GM18861 (cell line): ENCODE measurements around the gene ATP1A2.

Source experiments
- ATAC-seq: cut with Tn5 transposase; IDR thresholded peaks from one replicate; pipeline ENCODE4 v1.9.1; 2021; ENCODE audit not compliant: unreplicated experiment

ATP1A2 gene

GRCh38 chr1:160168609-160169369 lies 53.2 kb downstream of the ATP1A2 start:
- no peak for ATAC-seq

DNA sequence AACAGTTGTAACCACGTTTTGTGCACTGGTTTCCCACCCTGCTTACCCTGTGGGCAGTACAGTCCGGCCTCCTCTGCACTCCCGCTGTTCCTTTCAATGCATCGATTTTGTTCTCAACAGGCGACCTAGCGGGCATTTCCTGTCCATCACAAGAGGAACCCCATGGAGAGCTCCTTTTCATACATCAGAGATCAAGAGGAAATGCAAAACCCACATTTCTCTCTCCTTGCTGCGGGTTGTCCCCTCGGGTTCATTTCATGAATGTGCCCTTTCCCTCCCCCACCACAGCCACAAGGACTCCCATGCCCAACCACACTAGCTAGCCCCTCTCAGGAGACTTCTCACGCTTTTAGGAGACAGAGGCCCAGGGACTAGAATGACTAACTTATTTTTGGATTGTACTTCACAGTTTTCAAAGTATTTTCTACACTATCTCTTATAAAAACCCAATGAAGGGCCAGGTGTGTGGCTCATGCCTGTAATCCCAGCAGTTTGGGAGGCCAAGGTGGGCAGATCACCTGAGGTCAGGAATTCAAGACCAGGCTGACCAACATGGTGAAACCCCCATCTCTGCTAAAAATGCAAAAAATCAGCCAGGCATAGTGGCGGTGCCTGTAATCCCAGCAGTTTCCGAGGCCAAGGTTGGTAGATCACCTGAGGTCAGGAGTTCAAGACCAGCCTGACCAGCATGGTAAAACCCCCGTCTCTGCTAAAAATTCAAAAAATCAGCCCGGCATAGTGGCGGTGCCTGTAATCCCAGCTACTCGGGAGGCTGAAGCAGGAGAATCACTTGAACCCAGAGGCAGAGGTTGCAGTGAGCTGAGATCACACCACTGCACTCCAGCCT lies 54.2 kb downstream of the ATP1A2 start:
- peak; percentile 53 for ATAC-seq

DNA sequence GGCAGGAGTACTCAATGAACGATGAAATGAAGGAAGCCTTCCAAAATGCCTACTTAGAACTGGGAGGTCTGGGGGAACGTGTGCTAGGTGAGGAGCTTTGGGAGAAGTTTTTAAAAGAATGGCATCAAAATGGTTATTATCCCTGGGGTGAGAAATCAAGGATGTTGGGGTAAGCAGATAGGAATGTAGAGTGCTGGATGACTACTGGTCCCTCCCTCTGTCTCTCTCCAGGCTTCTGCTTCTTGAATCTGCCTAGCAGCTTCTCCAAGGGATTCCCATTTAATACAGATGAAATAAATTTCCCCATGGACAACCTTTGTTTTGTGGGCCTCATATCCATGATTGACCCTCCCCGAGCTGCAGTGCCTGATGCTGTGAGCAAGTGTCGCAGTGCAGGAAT lies 55.8 kb downstream of the ATP1A2 start:
- no peak for ATAC-seq

- ATAC-seq, result no peak
These were observed 56.4 kb downstream of the ATP1A2 start for GRCh38 chr1:160171980-160172379.

DNA sequence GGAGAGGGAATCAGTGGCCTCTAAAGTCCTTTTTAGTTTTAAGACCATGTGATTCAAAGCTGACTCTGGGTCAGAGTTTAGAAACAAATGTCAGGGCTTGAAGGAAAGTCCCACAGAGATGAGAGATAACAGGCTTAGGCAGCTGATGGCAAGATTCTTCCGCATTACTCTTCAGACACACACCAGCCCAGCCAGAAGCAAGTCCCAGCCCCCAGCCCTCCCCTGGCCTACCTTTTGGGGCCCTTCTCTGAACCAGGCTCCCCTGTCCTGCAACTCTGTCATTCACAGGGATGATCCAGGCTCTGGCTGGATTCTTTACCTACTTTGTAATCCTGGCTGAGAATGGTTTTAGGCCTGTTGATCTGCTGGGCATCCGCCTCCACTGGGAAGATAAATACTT lies 61.7 kb downstream of the ATP1A2 start:
- ATAC-seq, result no peak

GRCh38 chr1:160177667-160178066 lies 62.1 kb downstream of the ATP1A2 start:
- ATAC-seq, result no peak

DNA sequence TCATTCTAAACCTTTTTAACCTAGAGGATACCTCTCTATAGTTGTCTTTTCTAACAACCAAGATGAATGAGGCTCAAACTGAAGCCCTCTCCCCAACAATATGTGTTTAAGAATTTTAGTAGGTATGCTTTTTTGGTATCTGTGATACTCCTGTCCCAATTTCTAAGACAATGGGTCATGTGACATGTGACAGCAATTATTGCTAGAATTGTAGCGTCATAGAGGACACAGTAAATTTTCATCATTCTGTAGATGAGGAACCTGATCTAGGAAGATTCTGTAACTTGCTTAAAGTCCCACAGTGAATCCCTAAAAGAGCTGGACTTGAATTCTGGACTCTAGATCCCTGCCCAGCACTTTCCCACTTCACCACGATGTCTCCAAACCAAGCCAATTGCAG lies 63.2 kb downstream of the ATP1A2 start:
- no peak for ATAC-seq

DNA sequence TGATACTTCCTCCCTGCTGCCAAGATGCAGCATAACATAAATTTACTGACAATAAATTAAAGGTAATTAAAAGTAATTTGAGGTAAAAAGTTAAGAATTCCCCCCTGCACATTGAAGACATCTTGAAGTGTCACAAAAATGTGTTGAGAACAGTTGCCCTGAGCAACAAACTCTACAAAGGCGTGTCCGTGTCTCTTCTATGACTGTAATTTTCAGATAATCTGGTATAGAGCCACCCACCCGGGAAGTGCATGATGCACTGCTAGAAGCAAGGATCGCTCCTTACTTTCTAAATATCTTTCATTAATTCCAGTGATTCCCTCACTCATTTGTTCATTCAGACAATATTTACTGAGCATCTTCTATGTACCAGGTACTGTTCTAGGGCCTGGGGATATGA lies 63.8 kb downstream of the ATP1A2 start:
- ATAC-seq, result no peak

DNA sequence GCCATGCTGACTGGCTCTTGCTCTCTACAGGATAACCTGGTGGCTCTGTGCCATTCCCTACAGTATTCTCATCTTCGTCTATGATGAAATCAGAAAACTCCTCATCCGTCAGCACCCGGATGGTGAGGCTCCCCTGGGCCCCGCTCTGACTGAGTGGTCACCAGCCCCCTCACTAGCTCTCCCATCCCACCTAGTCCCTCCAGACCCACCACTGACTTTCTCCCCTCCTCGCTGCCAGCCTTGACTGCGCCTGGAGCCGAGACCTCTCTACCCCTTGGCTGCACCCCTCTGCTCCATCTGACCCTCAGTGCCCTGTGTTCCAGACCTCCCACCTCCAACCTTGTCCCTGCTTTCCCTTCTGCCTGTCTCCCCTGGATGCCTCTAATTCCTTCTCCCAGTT lies 70.7 kb downstream of the ATP1A2 start:
- ATAC-seq, result no peak

DNA sequence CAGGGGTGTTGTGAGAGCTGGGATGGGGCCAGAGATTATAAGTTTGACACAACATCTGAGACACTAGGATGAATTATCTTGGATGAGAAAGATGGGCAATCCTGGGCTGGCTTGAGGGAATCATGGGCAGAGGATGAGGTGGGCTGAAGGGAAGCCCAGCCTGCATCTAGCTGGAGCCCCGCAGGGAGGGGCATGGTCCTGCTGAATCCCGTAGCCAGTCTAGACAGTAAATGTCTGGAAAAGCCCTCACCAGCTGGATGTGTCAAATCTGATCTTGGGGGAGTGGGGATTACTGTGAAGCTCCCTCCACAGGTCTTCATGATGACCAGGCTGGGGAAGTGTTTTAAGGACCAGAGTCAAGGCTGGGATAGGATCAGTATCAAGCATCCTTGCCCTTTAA lies 71.2 kb downstream of the ATP1A2 start:
- ATAC-seq, result no peak

GRCh38 chr1:160187407-160187806 lies 71.8 kb downstream of the ATP1A2 start:
- ATAC-seq, result no peak

DNA sequence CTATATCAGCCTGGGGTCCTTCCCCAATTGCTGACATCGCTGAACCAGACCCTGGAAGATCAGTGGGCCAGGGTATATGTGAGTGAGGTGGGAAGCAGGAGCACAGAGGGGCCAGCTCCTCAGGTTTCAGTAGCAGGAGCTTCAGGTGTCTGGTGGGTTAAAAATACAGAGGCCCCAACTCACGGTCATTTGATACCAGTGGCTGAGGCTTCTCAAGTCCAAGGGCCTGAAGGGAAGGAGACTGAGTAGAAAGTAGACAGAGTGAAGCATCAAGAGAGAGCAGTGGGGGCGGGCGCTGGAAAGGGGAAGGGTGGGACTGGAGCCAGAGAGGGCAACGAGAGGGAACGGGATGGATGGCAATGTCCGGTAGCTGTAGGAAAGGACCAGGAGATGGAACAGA lies 72.8 kb downstream of the ATP1A2 start:
- ATAC-seq, result no peak

DNA sequence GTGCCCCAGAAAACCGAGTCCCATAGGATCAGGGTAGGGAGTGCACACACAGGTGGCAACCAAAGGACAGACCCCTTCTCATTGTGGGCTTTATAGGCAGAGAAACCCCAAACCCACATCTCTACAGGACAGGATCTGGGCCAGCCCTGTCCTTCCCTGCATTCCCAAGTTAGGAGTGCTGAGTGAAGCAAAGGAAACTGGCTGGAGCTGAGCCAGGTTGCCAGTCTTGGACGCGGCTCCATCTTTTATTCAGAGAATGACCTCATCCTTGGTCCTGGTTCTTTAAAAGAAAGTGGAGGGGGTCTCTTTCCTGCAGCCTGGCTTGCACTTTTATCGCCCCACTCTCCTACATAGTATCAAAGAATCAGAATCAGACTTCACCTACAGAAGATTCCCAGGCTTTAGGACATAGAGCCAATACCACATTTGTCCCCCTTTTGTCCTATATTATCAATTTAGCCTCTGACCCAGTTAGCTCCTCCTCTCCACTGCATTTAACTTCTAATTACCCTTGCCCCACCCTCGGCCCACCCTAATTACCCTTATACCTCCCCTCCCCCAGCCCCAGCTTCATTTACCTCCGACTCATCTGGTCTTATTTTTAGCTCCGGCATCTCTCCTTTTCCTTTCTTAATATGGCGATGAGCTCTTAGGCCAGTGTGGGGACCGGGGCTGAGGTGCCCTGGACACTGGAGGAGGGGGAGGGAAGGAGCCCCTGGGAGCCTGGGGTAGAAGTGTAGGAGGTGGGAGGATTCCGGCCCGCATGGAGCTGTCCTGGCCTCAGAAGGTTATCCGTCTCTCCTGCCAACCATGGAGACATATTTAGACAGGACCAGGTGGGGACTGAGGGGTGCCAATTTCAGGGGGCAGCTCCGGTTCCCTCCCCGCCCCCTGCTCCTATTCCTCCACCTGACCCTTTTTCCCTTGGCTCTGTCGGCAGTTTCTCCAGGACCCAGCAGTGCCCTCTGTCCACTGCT lies 74.4 kb downstream of the ATP1A2 start, which contains the start of gene CASQ1:
Gene CASQ1, plus strand, starts transcription at position 927 of the 977 bp plus-strand sequence. CDS start 177 bp downstream, outside the sequence.
- no peak for ATAC-seq

- no peak for ATAC-seq
These were observed 76.2 kb downstream of the ATP1A2 start for GRCh38 chr1:160191756-160192155.

DNA sequence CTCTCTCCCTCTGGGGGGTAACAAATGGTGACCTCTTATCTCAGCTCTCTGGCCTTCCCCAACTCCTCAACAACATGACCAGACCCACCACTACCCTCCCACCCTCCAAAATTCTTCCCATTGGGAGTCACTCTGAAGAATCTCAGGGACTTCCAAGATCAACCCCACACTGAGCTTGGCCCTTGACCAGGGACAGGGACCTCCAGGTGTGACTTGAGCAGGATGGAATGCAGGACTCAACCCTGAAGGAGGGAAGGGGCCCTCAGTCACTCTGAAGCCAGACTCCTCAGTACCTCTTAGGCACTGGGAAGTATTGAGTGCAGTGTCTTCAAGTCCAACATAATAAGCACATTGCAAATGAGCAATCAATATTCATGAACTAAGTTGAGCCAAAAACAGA lies 76.7 kb downstream of the ATP1A2 start:
- no peak for ATAC-seq
